GM12874 (cell line): ENCODE measurements around the gene NAXD.

ENCODE experiments used
- TF ChIP-seq, protein P1 (sequence below): IDR thresholded peaks from 2 replicates; pipeline ENCODE4 v1.5.1; 2011; ENCODE audit warnings: low read depth, mild to moderate bottlenecking, control low read depth, low read length, moderate library complexity; ENCODE audit not compliant: insufficient read depth

The NAXD gene

DNA sequence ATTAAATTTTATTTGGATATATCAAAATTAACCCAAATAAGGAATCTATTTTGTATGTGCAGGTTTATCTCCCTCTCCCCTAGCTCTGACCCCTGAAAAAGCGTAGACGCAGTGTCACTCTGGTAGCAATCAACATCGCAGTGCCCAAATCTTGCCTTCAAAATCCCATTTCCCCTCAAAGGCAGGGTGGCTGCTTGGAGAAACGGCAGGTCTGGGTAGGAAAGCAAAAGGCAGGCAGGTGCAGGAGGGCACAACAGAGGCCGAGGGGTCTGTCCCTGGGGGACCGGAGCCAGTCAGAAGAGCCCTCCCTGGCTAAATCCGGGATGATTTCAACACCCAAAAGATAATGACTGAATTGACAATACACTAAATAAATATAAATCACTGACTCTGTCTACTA lies 41.9 kb downstream of the NAXD start:
- TF ChIP-seq, protein P1, sequence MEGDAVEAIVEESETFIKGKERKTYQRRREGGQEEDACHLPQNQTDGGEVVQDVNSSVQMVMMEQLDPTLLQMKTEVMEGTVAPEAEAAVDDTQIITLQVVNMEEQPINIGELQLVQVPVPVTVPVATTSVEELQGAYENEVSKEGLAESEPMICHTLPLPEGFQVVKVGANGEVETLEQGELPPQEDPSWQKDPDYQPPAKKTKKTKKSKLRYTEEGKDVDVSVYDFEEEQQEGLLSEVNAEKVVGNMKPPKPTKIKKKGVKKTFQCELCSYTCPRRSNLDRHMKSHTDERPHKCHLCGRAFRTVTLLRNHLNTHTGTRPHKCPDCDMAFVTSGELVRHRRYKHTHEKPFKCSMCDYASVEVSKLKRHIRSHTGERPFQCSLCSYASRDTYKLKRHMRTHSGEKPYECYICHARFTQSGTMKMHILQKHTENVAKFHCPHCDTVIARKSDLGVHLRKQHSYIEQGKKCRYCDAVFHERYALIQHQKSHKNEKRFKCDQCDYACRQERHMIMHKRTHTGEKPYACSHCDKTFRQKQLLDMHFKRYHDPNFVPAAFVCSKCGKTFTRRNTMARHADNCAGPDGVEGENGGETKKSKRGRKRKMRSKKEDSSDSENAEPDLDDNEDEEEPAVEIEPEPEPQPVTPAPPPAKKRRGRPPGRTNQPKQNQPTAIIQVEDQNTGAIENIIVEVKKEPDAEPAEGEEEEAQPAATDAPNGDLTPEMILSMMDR, result no peak

DNA sequence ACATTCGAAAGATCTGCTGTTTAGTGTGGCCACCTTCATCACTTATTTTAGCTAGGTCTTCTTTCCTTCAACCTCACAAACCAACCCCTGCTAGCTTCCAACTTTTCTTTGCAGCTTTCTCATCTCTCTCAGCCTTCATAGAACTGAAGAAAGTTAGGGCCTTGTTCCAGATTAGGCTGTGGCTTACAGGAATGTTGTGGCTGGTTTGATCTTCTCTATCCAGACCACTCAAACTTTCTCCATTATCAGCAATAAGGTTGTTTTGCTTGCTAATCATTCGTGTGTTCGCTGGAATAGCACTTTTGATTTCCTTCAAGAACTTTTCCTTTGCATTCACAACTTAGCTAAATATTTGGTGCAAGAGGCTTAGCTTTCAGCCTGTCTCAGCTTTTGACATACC lies 45.9 kb downstream of the NAXD start:
- TF ChIP-seq, protein P1, result no peak

DNA sequence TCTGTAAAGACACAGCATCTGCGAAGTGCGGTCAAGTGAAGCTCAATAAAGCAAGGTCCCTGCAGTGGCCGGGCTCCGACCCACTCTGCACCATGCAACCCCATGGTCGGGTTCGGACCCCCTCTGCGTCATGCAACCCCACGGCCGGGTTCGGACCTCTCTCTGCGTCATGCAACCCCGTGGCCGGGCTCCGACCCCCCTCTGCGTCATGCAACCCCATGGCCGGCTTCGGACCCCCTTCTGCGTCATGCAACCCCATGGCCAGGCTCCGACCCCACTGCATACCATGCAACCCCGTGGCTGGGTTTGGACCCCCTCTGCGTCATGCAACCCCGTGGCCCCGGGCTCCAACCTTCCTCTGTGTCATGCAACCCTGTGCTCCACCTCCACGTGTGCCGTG lies 46.7 kb downstream of the NAXD start:
- TF ChIP-seq, protein P1, result no peak

DNA sequence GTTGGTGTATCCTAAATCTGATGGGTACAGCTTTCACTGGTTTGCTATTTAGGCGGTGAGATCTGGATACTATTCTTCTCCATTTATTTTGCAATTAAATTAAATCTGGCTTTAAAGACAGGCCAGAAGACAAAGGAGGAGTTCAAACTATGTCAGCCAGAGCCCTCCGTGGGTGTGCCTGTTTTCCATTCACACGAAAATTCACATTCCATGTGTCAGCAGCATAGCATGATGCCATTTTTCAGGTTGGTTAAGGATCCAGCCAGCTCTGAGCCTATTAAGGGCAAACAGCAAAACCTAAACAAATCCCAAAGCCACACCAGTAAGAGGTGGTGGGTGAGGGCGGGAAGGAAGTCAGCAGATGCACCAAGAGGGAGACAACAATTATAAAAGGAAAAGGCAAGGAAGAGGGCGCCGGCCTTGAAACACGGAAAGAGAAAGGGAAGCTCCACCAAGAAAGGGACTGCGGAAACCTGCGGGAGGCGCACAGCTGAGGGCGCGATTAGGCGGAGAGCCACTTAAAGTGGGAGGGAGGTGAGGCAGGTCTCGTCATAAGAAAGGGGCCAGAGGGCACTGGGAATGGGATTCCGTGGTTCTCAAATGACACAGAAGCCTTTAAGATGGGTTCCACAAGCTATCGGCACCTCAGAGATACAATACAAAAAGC lies 47.6 kb downstream of the NAXD start:
- TF ChIP-seq, protein P1, result no peak

DNA sequence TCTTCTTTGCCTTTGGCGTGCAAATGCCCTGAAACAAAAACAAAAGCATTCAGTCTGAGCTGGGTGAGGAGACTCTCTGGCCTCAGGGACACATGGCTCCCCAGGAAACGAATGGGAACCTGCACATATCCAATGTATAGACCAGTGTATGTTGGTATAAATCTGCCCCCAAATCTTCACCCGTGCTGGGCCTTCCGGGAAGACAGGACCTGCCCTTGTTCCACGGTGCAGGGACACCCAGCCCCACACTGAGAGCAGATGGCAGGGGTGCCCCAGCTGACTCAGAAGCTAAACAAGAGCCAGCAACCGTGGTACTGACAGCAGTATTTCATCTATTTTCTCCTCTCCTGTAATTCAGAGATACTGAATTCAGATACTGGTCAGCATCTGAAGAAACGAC lies 48.1 kb downstream of the NAXD start:
- TF ChIP-seq, protein P1, result no peak

DNA sequence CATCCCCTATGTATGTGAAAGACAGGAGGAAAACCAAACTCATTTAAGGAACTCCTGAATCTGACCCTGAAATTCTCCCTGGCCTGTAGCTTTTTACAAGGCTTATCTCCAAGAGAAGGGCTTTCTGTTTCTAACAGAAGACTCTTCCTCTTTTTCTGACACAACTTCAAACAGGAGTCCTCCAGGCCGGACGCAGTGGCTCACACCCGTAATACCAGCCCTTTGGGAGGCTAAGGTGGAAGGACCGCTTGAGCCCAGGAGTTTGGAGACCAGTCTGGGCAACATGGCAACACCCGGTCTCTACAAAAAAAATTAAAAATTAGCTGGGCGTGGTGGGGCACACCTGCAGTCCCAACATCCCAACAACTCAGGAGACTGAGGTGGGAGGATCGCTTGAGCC lies 48.7 kb downstream of the NAXD start:
- TF ChIP-seq, protein P1, result no peak

DNA sequence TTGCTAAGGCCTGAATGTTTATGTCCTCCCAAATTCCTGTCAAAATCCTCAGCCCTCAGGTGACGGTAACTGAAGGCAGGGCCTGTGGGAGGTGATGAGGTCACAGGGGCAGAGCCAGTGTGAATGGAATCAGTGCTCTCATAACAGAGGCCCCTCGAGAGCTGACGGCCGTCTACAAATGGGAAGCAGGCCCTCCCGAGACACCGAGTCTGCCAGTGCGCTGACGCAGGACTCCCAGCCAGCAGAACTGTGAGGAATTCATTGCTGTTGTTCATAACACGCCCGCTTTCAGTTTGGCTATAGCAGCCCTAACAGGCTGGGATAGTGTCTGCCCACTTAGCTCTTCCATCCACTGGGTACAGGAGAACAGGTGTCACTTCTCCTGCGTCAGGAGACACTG lies 49.3 kb downstream of the NAXD start:
- TF ChIP-seq, protein P1, result no peak
